ENCODE results near the gene GLRB. TPM values are rescaled to one million over a fixed set of nuclear protein-coding genes. Genes with fewer than 3 reads are reported as not detected.

Gene GLRB
- total RNA-seq, 1 experiment from 2014 or later, result 4.2 TPM

Other genes with a start within 250 kb of the GLRB start
- gene PDGFC, start 104.4 kb upstream of the GLRB start, total RNA-seq (2014; rRNA removed; shearing (Covaris generic)), result 21.7 and 22.5 TPM in 2 replicates
- gene GRIA2, start 144.6 kb downstream of the GLRB start, total RNA-seq (2014; rRNA removed; shearing (Covaris generic)), result not detected in 2 replicates